ENCODE data around the gene UBE2E2. TPM values are rescaled to one million over a fixed set of nuclear protein-coding genes. Genes with fewer than 3 reads are reported as not detected.

The UBE2E2 gene
- total RNA-seq, 1 experiment from 2014 or later: 54.9 TPM

- TF ChIP-seq, protein P1, sequence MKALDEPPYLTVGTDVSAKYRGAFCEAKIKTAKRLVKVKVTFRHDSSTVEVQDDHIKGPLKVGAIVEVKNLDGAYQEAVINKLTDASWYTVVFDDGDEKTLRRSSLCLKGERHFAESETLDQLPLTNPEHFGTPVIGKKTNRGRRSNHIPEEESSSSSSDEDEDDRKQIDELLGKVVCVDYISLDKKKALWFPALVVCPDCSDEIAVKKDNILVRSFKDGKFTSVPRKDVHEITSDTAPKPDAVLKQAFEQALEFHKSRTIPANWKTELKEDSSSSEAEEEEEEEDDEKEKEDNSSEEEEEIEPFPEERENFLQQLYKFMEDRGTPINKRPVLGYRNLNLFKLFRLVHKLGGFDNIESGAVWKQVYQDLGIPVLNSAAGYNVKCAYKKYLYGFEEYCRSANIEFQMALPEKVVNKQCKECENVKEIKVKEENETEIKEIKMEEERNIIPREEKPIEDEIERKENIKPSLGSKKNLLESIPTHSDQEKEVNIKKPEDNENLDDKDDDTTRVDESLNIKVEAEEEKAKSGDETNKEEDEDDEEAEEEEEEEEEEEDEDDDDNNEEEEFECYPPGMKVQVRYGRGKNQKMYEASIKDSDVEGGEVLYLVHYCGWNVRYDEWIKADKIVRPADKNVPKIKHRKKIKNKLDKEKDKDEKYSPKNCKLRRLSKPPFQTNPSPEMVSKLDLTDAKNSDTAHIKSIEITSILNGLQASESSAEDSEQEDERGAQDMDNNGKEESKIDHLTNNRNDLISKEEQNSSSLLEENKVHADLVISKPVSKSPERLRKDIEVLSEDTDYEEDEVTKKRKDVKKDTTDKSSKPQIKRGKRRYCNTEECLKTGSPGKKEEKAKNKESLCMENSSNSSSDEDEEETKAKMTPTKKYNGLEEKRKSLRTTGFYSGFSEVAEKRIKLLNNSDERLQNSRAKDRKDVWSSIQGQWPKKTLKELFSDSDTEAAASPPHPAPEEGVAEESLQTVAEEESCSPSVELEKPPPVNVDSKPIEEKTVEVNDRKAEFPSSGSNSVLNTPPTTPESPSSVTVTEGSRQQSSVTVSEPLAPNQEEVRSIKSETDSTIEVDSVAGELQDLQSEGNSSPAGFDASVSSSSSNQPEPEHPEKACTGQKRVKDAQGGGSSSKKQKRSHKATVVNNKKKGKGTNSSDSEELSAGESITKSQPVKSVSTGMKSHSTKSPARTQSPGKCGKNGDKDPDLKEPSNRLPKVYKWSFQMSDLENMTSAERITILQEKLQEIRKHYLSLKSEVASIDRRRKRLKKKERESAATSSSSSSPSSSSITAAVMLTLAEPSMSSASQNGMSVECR (CRISPR knock-in tag; IDR thresholded peaks at IDR 0.05; ENCODE audit: borderline replicate concordance): no peak
- TF ChIP-seq TEAD1 (CRISPR knock-in tag; IDR thresholded peaks at IDR 0.05): no peak
- no peak for TF ChIP-seq ZNF219 (CRISPR knock-in tag; IDR thresholded peaks at IDR 0.05; ENCODE audit: borderline replicate concordance)
- TF ChIP-seq, protein P2, sequence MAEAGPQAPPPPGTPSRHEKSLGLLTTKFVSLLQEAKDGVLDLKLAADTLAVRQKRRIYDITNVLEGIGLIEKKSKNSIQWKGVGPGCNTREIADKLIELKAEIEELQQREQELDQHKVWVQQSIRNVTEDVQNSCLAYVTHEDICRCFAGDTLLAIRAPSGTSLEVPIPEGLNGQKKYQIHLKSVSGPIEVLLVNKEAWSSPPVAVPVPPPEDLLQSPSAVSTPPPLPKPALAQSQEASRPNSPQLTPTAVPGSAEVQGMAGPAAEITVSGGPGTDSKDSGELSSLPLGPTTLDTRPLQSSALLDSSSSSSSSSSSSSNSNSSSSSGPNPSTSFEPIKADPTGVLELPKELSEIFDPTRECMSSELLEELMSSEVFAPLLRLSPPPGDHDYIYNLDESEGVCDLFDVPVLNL (CRISPR knock-in tag; IDR thresholded peaks at IDR 0.05; ENCODE audit: borderline replicate concordance, low read depth): no peak
- no peak for TF ChIP-seq CREB1 (CRISPR knock-in tag; IDR thresholded peaks at IDR 0.05)
- no peak for TF ChIP-seq FOXP1 (CRISPR knock-in tag; IDR thresholded peaks at IDR 0.05; ENCODE audit: borderline replicate concordance)
- TF ChIP-seq, protein P3, sequence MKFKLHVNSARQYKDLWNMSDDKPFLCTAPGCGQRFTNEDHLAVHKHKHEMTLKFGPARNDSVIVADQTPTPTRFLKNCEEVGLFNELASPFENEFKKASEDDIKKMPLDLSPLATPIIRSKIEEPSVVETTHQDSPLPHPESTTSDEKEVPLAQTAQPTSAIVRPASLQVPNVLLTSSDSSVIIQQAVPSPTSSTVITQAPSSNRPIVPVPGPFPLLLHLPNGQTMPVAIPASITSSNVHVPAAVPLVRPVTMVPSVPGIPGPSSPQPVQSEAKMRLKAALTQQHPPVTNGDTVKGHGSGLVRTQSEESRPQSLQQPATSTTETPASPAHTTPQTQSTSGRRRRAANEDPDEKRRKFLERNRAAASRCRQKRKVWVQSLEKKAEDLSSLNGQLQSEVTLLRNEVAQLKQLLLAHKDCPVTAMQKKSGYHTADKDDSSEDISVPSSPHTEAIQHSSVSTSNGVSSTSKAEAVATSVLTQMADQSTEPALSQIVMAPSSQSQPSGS (CRISPR knock-in tag; IDR thresholded peaks at IDR 0.05; ENCODE audit: borderline replicate concordance, low read depth): no peak
- no peak for TF ChIP-seq ZBTB43 (CRISPR knock-in tag; IDR thresholded peaks at IDR 0.05)
Measured at GRCh38 chr3:23166276-23166675, 36.9 kb upstream of the UBE2E2 start (continued).

- H3K4me1 Mint-ChIP-seq: peaks cover 2% of the 10 kb centered on the region; the same call in 1 of the 2 replicates
- no peak overlapping the region for H3K27ac Mint-ChIP-seq
- H3K9me3 Mint-ChIP-seq: 0 out of 2 replicates have a peak, but pooled peaks cover 7% of the 10 kb centered on the region
- ATAC-seq: no peak
- no peaks in the 10 kb centered on the region for H3K27me3 Mint-ChIP-seq (ENCODE audit: low read depth)
- DNase-seq (ENCODE audit: low spot score): no peak
- POLR2A ChIA-PET: no interaction called here
- CTCF ChIA-PET: no interaction called here
- H3K4me3 Mint-ChIP-seq: no peak overlapping the region
- H3K36me3 Mint-ChIP-seq: no peaks in the 10 kb centered on the region
- TF ChIP-seq CREB1 (CRISPR knock-in tag; IDR thresholded peaks at IDR 0.05) (no peak), NFE2L1 (CRISPR knock-in tag; IDR thresholded peaks at IDR 0.05) (no peak), FOXK1 (CRISPR knock-in tag; IDR thresholded peaks at IDR 0.05) (no peak), NR3C1 (CRISPR knock-in tag; conservative IDR thresholded peaks at IDR 0.05; ENCODE audit: low read depth) (no peak), NR2C2 (CRISPR knock-in tag; IDR thresholded peaks at IDR 0.05) (no peak), KAT7 (CRISPR knock-in tag; IDR thresholded peaks at IDR 0.05; ENCODE audit: borderline replicate concordance) (no peak), ZNF219 (CRISPR knock-in tag; IDR thresholded peaks at IDR 0.05; ENCODE audit: borderline replicate concordance) (no peak), SMAD4 (CRISPR knock-in tag; IDR thresholded peaks at IDR 0.05) (no peak), ZNF423 (CRISPR knock-in tag; IDR thresholded peaks at IDR 0.05) (no peak), ETV6 (CRISPR knock-in tag; IDR thresholded peaks at IDR 0.05) (no peak), ELF4 (CRISPR knock-in tag; IDR thresholded peaks at IDR 0.05; ENCODE audit: low read depth) (no peak), TEAD4 (CRISPR knock-in tag; IDR thresholded peaks at IDR 0.05) (no peak), ZNF138 (CRISPR knock-in tag; conservative IDR thresholded peaks at IDR 0.05) (no peak), HMGA2 (CRISPR knock-in tag; IDR thresholded peaks at IDR 0.05) (no peak)
- TF ChIP-seq, protein P4, sequence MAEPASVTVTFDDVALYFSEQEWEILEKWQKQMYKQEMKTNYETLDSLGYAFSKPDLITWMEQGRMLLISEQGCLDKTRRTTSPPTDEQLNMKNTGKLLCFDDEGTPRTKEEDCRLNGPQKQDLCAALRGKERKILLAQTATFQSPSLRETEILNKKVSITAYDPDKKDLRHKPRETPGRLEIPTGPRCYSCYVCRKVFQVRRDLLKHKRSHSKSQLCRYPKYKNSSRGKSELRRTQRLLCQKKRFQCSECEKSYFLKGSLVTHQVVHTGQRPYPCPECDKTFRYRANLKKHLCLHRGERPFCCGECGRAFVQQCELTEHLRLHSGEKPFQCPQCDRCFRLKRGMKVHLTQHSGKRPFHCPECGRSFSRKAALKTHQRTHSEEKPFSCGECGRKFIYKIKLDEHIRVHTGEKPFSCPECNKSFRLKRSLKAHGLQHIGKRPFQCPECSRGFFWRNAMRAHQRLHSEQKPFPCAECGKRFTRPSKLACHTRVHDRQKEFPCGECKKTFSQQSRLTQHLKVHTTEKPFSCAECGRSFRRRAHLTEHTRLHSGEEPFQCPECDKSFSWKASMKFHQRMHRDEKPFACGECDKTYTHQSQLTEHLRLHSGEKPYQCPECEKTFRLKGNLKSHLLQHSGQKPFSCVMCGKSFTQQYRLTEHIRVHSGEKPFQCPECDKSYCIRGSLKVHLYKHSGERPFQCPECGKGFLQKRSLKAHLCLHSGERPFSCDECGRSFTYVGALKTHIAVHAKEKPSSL (CRISPR knock-in tag; conservative IDR thresholded peaks at IDR 0.05): no peak
- TF ChIP-seq, protein P5, sequence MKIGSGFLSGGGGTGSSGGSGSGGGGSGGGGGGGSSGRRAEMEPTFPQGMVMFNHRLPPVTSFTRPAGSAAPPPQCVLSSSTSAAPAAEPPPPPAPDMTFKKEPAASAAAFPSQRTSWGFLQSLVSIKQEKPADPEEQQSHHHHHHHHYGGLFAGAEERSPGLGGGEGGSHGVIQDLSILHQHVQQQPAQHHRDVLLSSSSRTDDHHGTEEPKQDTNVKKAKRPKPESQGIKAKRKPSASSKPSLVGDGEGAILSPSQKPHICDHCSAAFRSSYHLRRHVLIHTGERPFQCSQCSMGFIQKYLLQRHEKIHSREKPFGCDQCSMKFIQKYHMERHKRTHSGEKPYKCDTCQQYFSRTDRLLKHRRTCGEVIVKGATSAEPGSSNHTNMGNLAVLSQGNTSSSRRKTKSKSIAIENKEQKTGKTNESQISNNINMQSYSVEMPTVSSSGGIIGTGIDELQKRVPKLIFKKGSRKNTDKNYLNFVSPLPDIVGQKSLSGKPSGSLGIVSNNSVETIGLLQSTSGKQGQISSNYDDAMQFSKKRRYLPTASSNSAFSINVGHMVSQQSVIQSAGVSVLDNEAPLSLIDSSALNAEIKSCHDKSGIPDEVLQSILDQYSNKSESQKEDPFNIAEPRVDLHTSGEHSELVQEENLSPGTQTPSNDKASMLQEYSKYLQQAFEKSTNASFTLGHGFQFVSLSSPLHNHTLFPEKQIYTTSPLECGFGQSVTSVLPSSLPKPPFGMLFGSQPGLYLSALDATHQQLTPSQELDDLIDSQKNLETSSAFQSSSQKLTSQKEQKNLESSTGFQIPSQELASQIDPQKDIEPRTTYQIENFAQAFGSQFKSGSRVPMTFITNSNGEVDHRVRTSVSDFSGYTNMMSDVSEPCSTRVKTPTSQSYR (CRISPR knock-in tag; IDR thresholded peaks at IDR 0.05): no peak
- TF ChIP-seq, protein P6, sequence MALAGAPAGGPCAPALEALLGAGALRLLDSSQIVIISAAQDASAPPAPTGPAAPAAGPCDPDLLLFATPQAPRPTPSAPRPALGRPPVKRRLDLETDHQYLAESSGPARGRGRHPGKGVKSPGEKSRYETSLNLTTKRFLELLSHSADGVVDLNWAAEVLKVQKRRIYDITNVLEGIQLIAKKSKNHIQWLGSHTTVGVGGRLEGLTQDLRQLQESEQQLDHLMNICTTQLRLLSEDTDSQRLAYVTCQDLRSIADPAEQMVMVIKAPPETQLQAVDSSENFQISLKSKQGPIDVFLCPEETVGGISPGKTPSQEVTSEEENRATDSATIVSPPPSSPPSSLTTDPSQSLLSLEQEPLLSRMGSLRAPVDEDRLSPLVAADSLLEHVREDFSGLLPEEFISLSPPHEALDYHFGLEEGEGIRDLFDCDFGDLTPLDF (CRISPR knock-in tag; IDR thresholded peaks at IDR 0.05): no peak
Measured at GRCh38 chr3:23166845-23167244, 36.3 kb upstream of the UBE2E2 start.

All from WTC11 (cell line).